Measurements from ENCODE around the gene IL6ST.
A peak's percentile ranks its signal among the peaks of the same experiment; 100 is the strongest.

The IL6ST gene

GRCh38 chr5:55929020-55929799 lies 65.6 kb downstream of the IL6ST start:
- DNase-seq (ENCODE audit: low spot score): no peak
- Mint-ChIP-seq H3K4me3 (no peak overlapping the region), H3K27me3 (ENCODE audit: low read depth) (no peaks in the 10 kb centered on the region), H3K9me3 (no peaks in the 10 kb centered on the region), H3K27ac (no peak overlapping the region), H3K4me1 (ENCODE audit: low read depth) (no peaks in the 10 kb centered on the region), H3K36me3 (ENCODE audit: low read depth) (peaks cover 1% of the 10 kb centered on the region)

- H3K36me3 Mint-ChIP-seq (ENCODE audit: low read depth): peaks cover 1% of the 10 kb centered on the region
- H3K4me1 Mint-ChIP-seq (ENCODE audit: low read depth): peaks cover 4% of the 10 kb centered on the region
- H3K27ac Mint-ChIP-seq: no peak overlapping the region
- H3K27me3 Mint-ChIP-seq (ENCODE audit: low read depth): no peaks in the 10 kb centered on the region
- H3K4me3 Mint-ChIP-seq: no peak overlapping the region
- no peak for DNase-seq (ENCODE audit: low spot score)
- H3K9me3 Mint-ChIP-seq: no peaks in the 10 kb centered on the region
Observed at GRCh38 chr5:55927861-55928655, 66.7 kb downstream of the IL6ST start.

- Mint-ChIP-seq H3K27me3 (ENCODE audit: low read depth) (no peaks in the 10 kb centered on the region), H3K36me3 (ENCODE audit: low read depth) (peaks cover 1% of the 10 kb centered on the region), H3K4me3 (no peak overlapping the region), H3K9me3 (no peaks in the 10 kb centered on the region), H3K27ac (no peak overlapping the region), H3K4me1 (ENCODE audit: low read depth) (peaks cover 8% of the 10 kb centered on the region)
- DNase-seq (ENCODE audit: low spot score): no peak
Observed at GRCh38 chr5:55926476-55926875, 68.3 kb downstream of the IL6ST start.

- H3K27ac Mint-ChIP-seq: no peak overlapping the region
- H3K4me3 Mint-ChIP-seq: no peak overlapping the region
- H3K36me3 Mint-ChIP-seq (ENCODE audit: low read depth): no peaks in the 10 kb centered on the region
- no peaks in the 10 kb centered on the region for H3K27me3 Mint-ChIP-seq (ENCODE audit: low read depth)
- no peaks in the 10 kb centered on the region for H3K9me3 Mint-ChIP-seq
- no peak for DNase-seq (ENCODE audit: low spot score)
- peaks cover 8% of the 10 kb centered on the region for H3K4me1 Mint-ChIP-seq (ENCODE audit: low read depth)
Observed at GRCh38 chr5:55925712-55926111, 69.1 kb downstream of the IL6ST start.

- Mint-ChIP-seq H3K4me3 (no peak overlapping the region), H3K4me1 (ENCODE audit: low read depth) (peaks cover 12% of the 10 kb centered on the region), H3K27me3 (ENCODE audit: low read depth) (no peaks in the 10 kb centered on the region), H3K27ac (no peak overlapping the region), H3K36me3 (ENCODE audit: low read depth) (no peaks in the 10 kb centered on the region), H3K9me3 (no peaks in the 10 kb centered on the region)
- DNase-seq (ENCODE audit: low spot score): no peak
Observed at GRCh38 chr5:55925181-55925580, 69.6 kb downstream of the IL6ST start.

- no peak overlapping the region for H3K27ac Mint-ChIP-seq
- no peak for DNase-seq (ENCODE audit: low spot score)
- H3K4me3 Mint-ChIP-seq: no peak overlapping the region
- H3K36me3 Mint-ChIP-seq (ENCODE audit: low read depth): no peaks in the 10 kb centered on the region
- no peaks in the 10 kb centered on the region for H3K27me3 Mint-ChIP-seq (ENCODE audit: low read depth)
- no peaks in the 10 kb centered on the region for H3K9me3 Mint-ChIP-seq
- peaks cover 17% of the 10 kb centered on the region for H3K4me1 Mint-ChIP-seq (ENCODE audit: low read depth)
Observed at GRCh38 chr5:55924744-55925143, 70.0 kb downstream of the IL6ST start.

GRCh38 chr5:55923865-55924500 lies 70.8 kb downstream of the IL6ST start:
- peaks cover 23% of the 10 kb centered on the region for H3K4me1 Mint-ChIP-seq (ENCODE audit: low read depth)
- DNase-seq (ENCODE audit: low spot score): no peak
- H3K9me3 Mint-ChIP-seq: no peaks in the 10 kb centered on the region
- H3K4me3 Mint-ChIP-seq: peak overlapping the region; percentile 86
- no peak overlapping the region for H3K27ac Mint-ChIP-seq
- H3K36me3 Mint-ChIP-seq (ENCODE audit: low read depth): no peaks in the 10 kb centered on the region
- H3K27me3 Mint-ChIP-seq (ENCODE audit: low read depth): no peaks in the 10 kb centered on the region

- peak overlapping the region; percentile 86 for H3K27ac Mint-ChIP-seq
- peaks cover 23% of the 10 kb centered on the region for H3K4me1 Mint-ChIP-seq (ENCODE audit: low read depth)
- no peaks in the 10 kb centered on the region for H3K9me3 Mint-ChIP-seq
- H3K4me3 Mint-ChIP-seq: peak overlapping the region; percentile 86
- H3K36me3 Mint-ChIP-seq (ENCODE audit: low read depth): no peaks in the 10 kb centered on the region
- H3K27me3 Mint-ChIP-seq (ENCODE audit: low read depth): no peaks in the 10 kb centered on the region
- no peak for DNase-seq (ENCODE audit: low spot score)
Observed at GRCh38 chr5:55923177-55923771, 71.5 kb downstream of the IL6ST start.

GRCh38 chr5:55921617-55922016 lies 73.1 kb downstream of the IL6ST start:
- Mint-ChIP-seq H3K9me3 (no peaks in the 10 kb centered on the region), H3K4me1 (ENCODE audit: low read depth) (peaks cover 23% of the 10 kb centered on the region), H3K27ac (no peak overlapping the region), H3K4me3 (no peak overlapping the region), H3K27me3 (ENCODE audit: low read depth) (no peaks in the 10 kb centered on the region), H3K36me3 (ENCODE audit: low read depth) (no peaks in the 10 kb centered on the region)
- DNase-seq (ENCODE audit: low spot score): no peak

GRCh38 chr5:55920784-55921183 lies 74.0 kb downstream of the IL6ST start:
- Mint-ChIP-seq H3K27ac (no peak overlapping the region), H3K9me3 (no peaks in the 10 kb centered on the region), H3K4me1 (ENCODE audit: low read depth) (peaks cover 23% of the 10 kb centered on the region), H3K4me3 (no peak overlapping the region), H3K27me3 (ENCODE audit: low read depth) (no peaks in the 10 kb centered on the region), H3K36me3 (ENCODE audit: low read depth) (no peaks in the 10 kb centered on the region)
- DNase-seq (ENCODE audit: low spot score): no peak

GRCh38 chr5:55919625-55920024 lies 75.1 kb downstream of the IL6ST start:
- Mint-ChIP-seq H3K4me3 (no peak overlapping the region), H3K36me3 (ENCODE audit: low read depth) (no peaks in the 10 kb centered on the region), H3K4me1 (ENCODE audit: low read depth) (peaks cover 23% of the 10 kb centered on the region), H3K9me3 (no peaks in the 10 kb centered on the region), H3K27me3 (ENCODE audit: low read depth) (no peaks in the 10 kb centered on the region), H3K27ac (peak overlapping the region; percentile 55)
- no peak for DNase-seq (ENCODE audit: low spot score)

GRCh38 chr5:55918087-55919035 lies 76.4 kb downstream of the IL6ST start:
- H3K36me3 Mint-ChIP-seq (ENCODE audit: low read depth): no peaks in the 10 kb centered on the region
- no peak overlapping the region for H3K27ac Mint-ChIP-seq
- DNase-seq (ENCODE audit: low spot score): peak; percentile 31
- no peaks in the 10 kb centered on the region for H3K9me3 Mint-ChIP-seq
- no peak overlapping the region for H3K4me3 Mint-ChIP-seq
- H3K27me3 Mint-ChIP-seq (ENCODE audit: low read depth): no peaks in the 10 kb centered on the region
- H3K4me1 Mint-ChIP-seq (ENCODE audit: low read depth): peaks cover 19% of the 10 kb centered on the region

All from T-helper 2 cell treated with Interferon-gamma antibody and Interleukin-4, amounts not matched to agents 5 μg/mL and 100 μg/mL, for 36 hours (primary cell).